Brain microvascular endothelial cell (primary cell): ENCODE results near the gene DDOST.
A peak's percentile ranks its signal among the peaks of the same experiment; 100 is the strongest.
"Not testable (repeated sequence)": the region's sequence is repeated elsewhere in the genome, so short reads cannot be mapped to it uniquely, and the experiment has no call there.

ENCODE experiments used
- DNase-seq: peaks from one replicate; pipeline ENCODE4 v3.0.0-alpha.2; 2020
- H3K27ac ChIP-seq: fragments of 250-450 bp; sonication (Bioruptor Pico); 2 replicates; pipeline ENCODE4 v1.5.1; 2020; ENCODE audit warnings: mild to moderate bottlenecking, moderate library complexity
- H3K27me3 ChIP-seq: fragments of 250-450 bp; sonication (Bioruptor Pico); replicated peaks from 2 replicates; pipeline ENCODE4 v1.5.1; 2020; ENCODE audit warnings: mild to moderate bottlenecking
- H3K36me3 ChIP-seq: fragments of 250-450 bp; sonication (Bioruptor Pico); replicated peaks from 2 replicates; pipeline ENCODE4 v1.5.1; 2020; ENCODE audit warnings: mild to moderate bottlenecking
- H3K4me3 ChIP-seq: 2 replicates; pipeline ENCODE4 v1.5.1; 2011; ENCODE audit warnings: low read depth, mild to moderate bottlenecking, control low read depth, low read length, moderate library complexity
- CTCF ChIP-seq: IDR thresholded peaks from 2 replicates; pipeline ENCODE4 v1.5.1; 2011; ENCODE audit warnings: low read depth, mild to moderate bottlenecking, moderate library complexity, low read length, control low read depth, inconsistent platforms; ENCODE audit errors: missing control alignments
- in situ Hi-C: cut with HindIII; loops from 2 replicates; pipeline ENCODE4 v1.10.0; 2017; ENCODE audit warnings: low sequenced_read_pairs, low pct_ligation_motif_present

DDOST gene

GRCh38 chr1:20610970-20611369, 50.2 kb downstream of the DDOST start:
- Histone ChIP-seq H3K27me3 (no peaks in the 10 kb centered on the region), H3K4me3 (no peak overlapping the region), H3K36me3 (no peaks in the 10 kb centered on the region), H3K27ac (no peak overlapping the region)
- no peak for TF ChIP-seq CTCF
- in situ Hi-C loops: no loop called here
- DNase-seq: no peak

GRCh38 chr1:20609541-20609940, 51.6 kb downstream of the DDOST start:
- in situ Hi-C loops: no loop called here
- Histone ChIP-seq H3K27ac (no peak overlapping the region), H3K27me3 (no peaks in the 10 kb centered on the region), H3K4me3 (no peak overlapping the region), H3K36me3 (no peaks in the 10 kb centered on the region)
- no peak for TF ChIP-seq CTCF
- DNase-seq: no peak

GRCh38 chr1:20606801-20607570, 54.2 kb downstream of the DDOST start:
- in situ Hi-C loops, H3K27ac ChIP-seq, H3K27me3 ChIP-seq, H3K36me3 ChIP-seq, H3K4me3 ChIP-seq, DNase-seq: not testable (repeated sequence)

GRCh38 chr1:20604678-20605077, 56.5 kb downstream of the DDOST start:
- H3K4me3 ChIP-seq: no peak overlapping the region
- peak overlapping the region; percentile 73 for H3K27ac ChIP-seq
- DNase-seq: no peak
- in situ Hi-C loops: no loop called here
- no peak for TF ChIP-seq CTCF
- no peaks in the 10 kb centered on the region for H3K36me3 ChIP-seq
- H3K27me3 ChIP-seq: no peaks in the 10 kb centered on the region

- no peaks in the 10 kb centered on the region for H3K36me3 ChIP-seq
- DNase-seq: peak; percentile 92
- no peaks in the 10 kb centered on the region for H3K27me3 ChIP-seq
- in situ Hi-C loops: no loop called here
- no peak for TF ChIP-seq CTCF
- no peak overlapping the region for H3K4me3 ChIP-seq
- H3K27ac ChIP-seq: peak overlapping the region; percentile 73
These were observed 57.4 kb downstream of the DDOST start for GRCh38 chr1:20603504-20604464.

- no peak overlapping the region for H3K4me3 ChIP-seq
- in situ Hi-C loops: no loop called here
- no peaks in the 10 kb centered on the region for H3K27me3 ChIP-seq
- no peak for DNase-seq
- no peak for TF ChIP-seq CTCF
- no peaks in the 10 kb centered on the region for H3K36me3 ChIP-seq
- H3K27ac ChIP-seq: peak overlapping the region; percentile 73
These were observed 58.2 kb downstream of the DDOST start for GRCh38 chr1:20602851-20603450.
